Sigmoid colon (tissue), 3 donors: Measurements from ENCODE around the gene MAP2K1.

Experiments used
- CTCF ChIP-seq, 4 experiments: fragments of 450-650 bp in 3 of 4; fragments of 200-600 bp in 1 of 4; IDR thresholded peaks; one replicate each; pipeline ENCODE4 v1.5.1; 2016 to 2019; ENCODE audit warnings: antibody characterized with exemption in 4 of 4, mild to moderate bottlenecking in 3 of 4, moderate library complexity in 2 of 4
- POLR2A ChIP-seq, 2 donors: fragments of 450-650 bp; IDR thresholded peaks; one replicate each; pipeline ENCODE4 v1.6.1; 2016; ENCODE audit warnings: antibody characterized with exemption in 2 of 2, mild to moderate bottlenecking in 2 of 2, moderate library complexity in 2 of 2

GRCh38 chr15:66425837-66426236 lies 39.1 kb downstream of the MAP2K1 start:
- TF ChIP-seq CTCF (IDR thresholded peaks at IDR 0.05) (no peak), POLR2A (IDR thresholded peaks at IDR 0.05) (no peak)
